ENCODE results near the gene TMC6.
"Not testable (repeated sequence)": the region's sequence is repeated elsewhere in the genome, so short reads cannot be mapped to it uniquely, and the experiment has no call there.

TMC6 gene

DNA sequence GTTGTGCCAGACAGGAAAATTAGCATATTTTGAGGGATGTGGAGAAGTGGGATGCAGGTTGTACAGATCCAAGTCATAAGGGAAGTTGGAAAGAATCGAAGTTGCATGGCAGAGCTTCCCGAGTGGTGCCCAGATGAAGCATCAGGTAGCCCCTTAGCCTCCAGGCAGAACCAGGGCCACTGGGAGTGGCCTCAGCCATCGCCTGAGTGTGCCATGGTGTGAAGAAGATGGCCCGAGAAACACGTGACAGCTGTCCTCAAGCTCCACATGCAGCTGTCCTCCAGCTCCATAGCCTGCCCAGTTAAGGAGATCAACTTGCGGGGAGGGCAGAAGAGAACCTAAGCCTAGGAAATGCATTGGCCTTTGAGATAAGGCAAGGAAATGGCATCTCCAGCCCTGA is 33.5 kb downstream of the TMC6 start:
- H3K4me3 ChIP-seq (ENCODE audit: low read depth in 1 of 2, low read length in 2 of 2) = no peak overlapping the region
- H3K9me3 ChIP-seq (ENCODE audit: control insufficient read depth in 1 of 2, low read length in 2 of 2) = no peaks in the 10 kb centered on the region
- peaks cover 63 to 94% of the 10 kb centered on the region in 2 donors for H3K36me3 ChIP-seq (ENCODE audit: control insufficient read depth in 1 of 2, insufficient read depth in 2 of 2, low read length in 2 of 2)
- no peak overlapping the region for H3K27ac ChIP-seq (ENCODE audit: low read length)
- H3K27me3 ChIP-seq (ENCODE audit: low read depth, low read length) = no peaks in the 10 kb centered on the region
- peaks cover 0 to under 1% of the 10 kb centered on the region in 2 donors for H3K4me1 ChIP-seq (ENCODE audit: control insufficient read depth in 1 of 2, insufficient read depth in 2 of 2, low read length in 2 of 2)

DNA sequence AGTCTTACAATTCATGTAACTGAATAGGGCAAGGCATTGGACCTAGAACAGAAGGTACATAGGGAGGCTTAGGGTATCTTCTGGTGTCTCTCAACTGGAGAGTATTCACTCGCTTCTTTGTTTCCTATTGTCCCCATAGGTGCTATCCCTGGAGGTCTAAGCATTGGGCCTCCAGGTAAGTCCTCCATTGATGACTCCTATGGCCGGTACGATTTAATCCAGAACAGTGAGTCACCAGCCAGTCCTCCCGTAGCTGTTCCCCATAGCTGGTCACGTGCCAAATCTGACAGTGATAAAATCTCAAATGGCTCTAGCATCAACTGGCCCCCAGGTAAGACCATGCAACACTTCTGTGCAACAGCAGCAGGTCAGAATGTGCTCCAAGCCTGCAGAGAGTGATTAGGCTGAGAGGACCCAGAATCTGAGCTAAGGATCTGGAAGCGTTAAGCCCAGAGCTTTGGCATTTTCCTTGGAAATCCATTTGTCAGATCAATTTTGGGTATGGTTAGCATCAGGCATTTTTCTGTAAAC is 35.7 kb downstream of the TMC6 start:
- Histone ChIP-seq H3K27me3 (ENCODE audit: low read depth, low read length) (no peaks in the 10 kb centered on the region), H3K4me3 (ENCODE audit: low read depth in 1 of 2, low read length in 2 of 2) (no peak overlapping the region), H3K27ac (ENCODE audit: low read length) (no peak overlapping the region), H3K4me1 (ENCODE audit: control insufficient read depth in 1 of 2, insufficient read depth in 2 of 2, low read length in 2 of 2) (peaks cover 6 to 7% of the 10 kb centered on the region in 2 donors), H3K36me3 (ENCODE audit: control insufficient read depth in 1 of 2, insufficient read depth in 2 of 2, low read length in 2 of 2) (peaks cover 57 to 86% of the 10 kb centered on the region in 2 donors), H3K9me3 (ENCODE audit: control insufficient read depth in 1 of 2, low read length in 2 of 2) (no peaks in the 10 kb centered on the region)

DNA sequence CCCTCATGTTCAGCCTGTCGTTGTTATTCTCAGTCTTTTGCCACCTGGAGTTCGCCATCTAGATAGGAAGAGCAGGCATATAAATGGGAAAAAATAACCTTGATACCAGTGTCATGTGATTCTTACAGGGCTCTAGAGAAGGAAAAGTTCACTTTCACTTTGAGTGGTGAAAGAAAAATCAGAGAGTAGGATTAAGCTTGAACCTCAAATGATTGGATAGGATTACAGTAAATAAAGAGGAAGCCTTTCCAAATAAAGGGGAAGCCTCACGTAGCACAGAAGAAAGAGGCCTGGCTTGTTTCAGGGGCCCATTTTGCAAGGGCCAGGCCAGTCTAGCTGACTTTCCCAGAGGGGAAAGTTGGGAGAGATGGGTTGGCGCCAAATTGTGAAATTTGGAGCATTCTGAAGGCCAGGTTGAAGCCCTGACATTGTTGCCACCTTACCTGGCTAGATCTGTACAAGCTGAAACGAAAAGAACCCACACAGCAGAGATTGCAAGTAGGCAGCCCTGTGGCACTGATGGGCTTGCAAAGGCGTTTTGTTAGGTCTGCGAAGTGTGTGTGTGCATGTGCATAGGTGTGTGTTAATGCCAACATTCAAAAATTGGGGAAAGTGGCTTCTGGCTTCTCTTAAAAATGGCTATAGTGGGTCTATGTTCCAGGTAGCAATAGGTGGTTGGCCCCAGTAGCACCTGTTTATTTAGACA is 38.8 kb downstream of the TMC6 start:
- peak overlapping the region; percentile 46 for H3K27ac ChIP-seq (ENCODE audit: low read length)

DNA sequence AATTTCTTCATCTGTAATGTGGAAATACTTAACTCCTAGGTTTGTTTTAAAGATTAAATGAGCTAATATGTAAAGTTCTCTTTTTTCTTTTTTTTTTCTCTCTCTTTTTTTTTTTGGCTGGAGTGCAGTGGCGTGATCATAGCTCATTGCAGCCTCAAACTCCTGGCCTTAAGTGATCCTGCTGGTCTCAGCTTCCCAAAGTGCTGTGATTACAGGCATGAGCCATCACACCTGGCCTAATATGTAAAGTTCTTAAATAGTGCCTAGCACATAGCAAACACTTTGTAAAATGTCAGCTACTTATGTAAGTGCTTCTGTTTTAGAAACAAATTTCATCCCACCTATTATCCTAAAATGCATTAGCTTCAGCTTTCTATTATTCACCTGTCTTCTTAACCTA is 40.0 kb downstream of the TMC6 start:
- Histone ChIP-seq H3K27ac (ENCODE audit: low read length) (no peak overlapping the region), H3K4me1 (ENCODE audit: control insufficient read depth in 1 of 2, insufficient read depth in 2 of 2, low read length in 2 of 2) (peaks cover 6 to 7% of the 10 kb centered on the region in 2 donors), H3K36me3 (ENCODE audit: control insufficient read depth in 1 of 2, insufficient read depth in 2 of 2, low read length in 2 of 2) (peaks cover 46 to 60% of the 10 kb centered on the region in 2 donors), H3K4me3 (ENCODE audit: low read depth in 1 of 2, low read length in 2 of 2) (no peak overlapping the region), H3K9me3 (ENCODE audit: control insufficient read depth in 1 of 2, low read length in 2 of 2) (no peaks in the 10 kb centered on the region), H3K27me3 (ENCODE audit: low read depth, low read length) (no peaks in the 10 kb centered on the region)

More for the DNA sequence above, 38.8 kb downstream of the TMC6 start:
- H3K36me3 ChIP-seq (ENCODE audit: control insufficient read depth in 1 of 2, insufficient read depth in 2 of 2, low read length in 2 of 2) = peaks cover 50 to 71% of the 10 kb centered on the region in 2 donors
- no peaks in the 10 kb centered on the region for H3K9me3 ChIP-seq (ENCODE audit: control insufficient read depth in 1 of 2, low read length in 2 of 2)
- H3K27me3 ChIP-seq (ENCODE audit: low read depth, low read length) = no peaks in the 10 kb centered on the region
- no peak overlapping the region for H3K4me3 ChIP-seq (ENCODE audit: low read depth in 1 of 2, low read length in 2 of 2)
- peaks cover 6 to 7% of the 10 kb centered on the region in 2 donors for H3K4me1 ChIP-seq (ENCODE audit: control insufficient read depth in 1 of 2, insufficient read depth in 2 of 2, low read length in 2 of 2)

DNA sequence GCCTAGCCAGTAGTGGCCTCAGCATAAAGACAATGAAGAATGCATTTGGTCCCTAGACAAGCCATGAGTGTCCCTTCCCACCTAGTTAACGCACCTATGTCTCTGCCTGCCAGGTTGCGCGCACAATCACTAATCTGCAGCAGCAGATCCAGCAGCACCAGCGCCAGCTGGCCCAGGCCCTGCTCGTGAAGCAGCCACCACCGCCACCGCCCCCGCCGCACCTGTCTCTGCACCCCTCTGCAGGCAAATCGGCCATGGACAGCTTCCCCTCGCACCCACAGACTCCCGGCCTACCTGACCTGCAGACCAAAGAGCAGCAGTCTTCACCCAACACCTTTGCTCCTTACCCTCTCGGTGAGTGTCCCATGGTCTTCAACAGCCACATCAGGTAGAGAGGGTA is 41.8 kb downstream of the TMC6 start:
- no peak overlapping the region for H3K4me3 ChIP-seq (ENCODE audit: low read depth in 1 of 2, low read length in 2 of 2)
- no peaks in the 10 kb centered on the region for H3K9me3 ChIP-seq (ENCODE audit: control insufficient read depth in 1 of 2, low read length in 2 of 2)
- no peak overlapping the region for H3K27ac ChIP-seq (ENCODE audit: low read length)
- H3K27me3 ChIP-seq (ENCODE audit: low read depth, low read length) = no peaks in the 10 kb centered on the region
- peaks cover 6 to 7% of the 10 kb centered on the region in 2 donors for H3K4me1 ChIP-seq (ENCODE audit: control insufficient read depth in 1 of 2, insufficient read depth in 2 of 2, low read length in 2 of 2)
- peaks cover 38 to 52% of the 10 kb centered on the region in 2 donors for H3K36me3 ChIP-seq (ENCODE audit: control insufficient read depth in 1 of 2, insufficient read depth in 2 of 2, low read length in 2 of 2)

DNA sequence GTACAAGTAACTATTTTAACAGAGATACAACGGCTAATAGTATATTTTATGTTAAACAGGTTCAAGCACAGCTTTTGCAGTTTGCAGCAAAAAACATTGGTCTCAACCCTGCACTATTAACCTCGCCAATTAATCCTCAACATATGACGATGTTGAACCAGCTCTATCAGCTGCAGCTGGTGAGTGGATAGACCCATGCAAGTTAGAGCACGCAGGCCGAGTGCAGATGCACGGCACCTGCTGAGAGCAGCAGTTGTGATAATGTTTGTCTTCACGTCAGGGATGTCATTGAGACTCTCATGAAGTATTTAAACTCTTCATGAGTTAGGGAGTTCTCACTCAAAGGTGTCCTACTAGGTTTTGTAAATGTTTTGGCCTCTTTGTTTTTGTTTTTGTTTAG is 45.6 kb downstream of the TMC6 start:
- H3K4me3 ChIP-seq (ENCODE audit: low read depth in 1 of 2, low read length in 2 of 2) = no peak overlapping the region
- H3K36me3 ChIP-seq (ENCODE audit: control insufficient read depth in 1 of 2, insufficient read depth in 2 of 2, low read length in 2 of 2) = peaks cover 35 to 59% of the 10 kb centered on the region in 2 donors
- no peaks in the 10 kb centered on the region for H3K9me3 ChIP-seq (ENCODE audit: control insufficient read depth in 1 of 2, low read length in 2 of 2)
- peak overlapping the region; percentile 7 for H3K27ac ChIP-seq (ENCODE audit: low read length)
- H3K27me3 ChIP-seq (ENCODE audit: low read depth, low read length) = no peaks in the 10 kb centered on the region
- no peaks in the 10 kb centered on the region for H3K4me1 ChIP-seq (ENCODE audit: control insufficient read depth in 1 of 2, insufficient read depth in 2 of 2, low read length in 2 of 2)

DNA sequence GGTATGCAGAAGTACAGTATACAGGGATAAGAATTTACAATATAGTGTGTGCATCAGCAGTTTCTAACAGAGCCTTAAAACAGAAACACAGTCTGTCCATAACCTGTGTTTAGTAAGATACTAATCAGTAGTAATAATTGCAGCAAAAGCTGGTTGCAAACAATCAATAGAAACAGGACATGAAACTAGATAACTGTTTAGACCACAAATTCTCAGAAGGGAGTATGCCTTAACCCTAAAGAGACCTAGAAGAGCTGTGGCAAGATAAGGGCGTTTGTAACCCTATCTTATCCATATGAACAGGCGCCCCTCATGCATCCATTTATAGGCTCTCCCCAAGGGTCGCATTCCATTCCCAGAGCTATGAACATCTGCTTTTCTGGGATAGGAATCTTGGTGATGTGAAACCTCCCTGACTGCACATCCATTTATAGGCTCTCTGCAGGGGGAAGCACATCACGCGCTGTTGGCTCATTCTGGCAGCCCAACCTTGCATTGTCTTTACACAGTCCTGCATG is 46.1 kb downstream of the TMC6 start:
- H3K36me3 ChIP-seq (ENCODE audit: control insufficient read depth in 1 of 2, insufficient read depth in 2 of 2, low read length in 2 of 2) = peaks cover 35 to 59% of the 10 kb centered on the region in 2 donors
- not testable (repeated sequence) for H3K9me3 ChIP-seq (ENCODE audit: control insufficient read depth in 1 of 2, low read length in 2 of 2); H3K27ac ChIP-seq (ENCODE audit: low read length); H3K4me3 ChIP-seq (ENCODE audit: low read depth in 1 of 2, low read length in 2 of 2); H3K4me1 ChIP-seq (ENCODE audit: control insufficient read depth in 1 of 2, insufficient read depth in 2 of 2, low read length in 2 of 2); H3K27me3 ChIP-seq (ENCODE audit: low read depth, low read length)

DNA sequence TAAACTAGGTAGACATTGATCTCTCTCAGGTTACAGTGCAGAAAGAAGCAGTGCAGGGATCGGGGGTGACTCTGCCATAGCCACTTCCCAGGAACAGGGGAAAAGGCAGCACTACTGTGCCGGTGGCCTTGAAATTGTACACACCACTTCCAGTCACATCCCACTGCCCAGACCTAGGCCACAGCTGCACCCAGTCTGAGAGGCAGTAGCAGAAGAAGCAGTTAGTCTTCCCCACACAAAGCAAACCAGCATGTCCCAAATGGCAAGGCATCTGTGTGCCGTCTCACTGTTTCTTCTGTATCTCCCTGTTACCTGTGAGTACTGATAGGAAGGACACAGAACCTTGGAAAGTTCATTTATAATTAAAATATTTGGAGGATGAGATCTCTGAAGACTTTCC is 47.0 kb downstream of the TMC6 start:
- Histone ChIP-seq H3K4me1 (ENCODE audit: control insufficient read depth in 1 of 2, insufficient read depth in 2 of 2, low read length in 2 of 2) (no peaks in the 10 kb centered on the region), H3K9me3 (ENCODE audit: control insufficient read depth in 1 of 2, low read length in 2 of 2) (no peaks in the 10 kb centered on the region), H3K36me3 (ENCODE audit: control insufficient read depth in 1 of 2, insufficient read depth in 2 of 2, low read length in 2 of 2) (peaks cover 39 to 58% of the 10 kb centered on the region in 2 donors), H3K4me3 (ENCODE audit: low read depth in 1 of 2, low read length in 2 of 2) (no peak overlapping the region), H3K27me3 (ENCODE audit: low read depth, low read length) (no peaks in the 10 kb centered on the region), H3K27ac (ENCODE audit: low read length) (no peak overlapping the region)

DNA sequence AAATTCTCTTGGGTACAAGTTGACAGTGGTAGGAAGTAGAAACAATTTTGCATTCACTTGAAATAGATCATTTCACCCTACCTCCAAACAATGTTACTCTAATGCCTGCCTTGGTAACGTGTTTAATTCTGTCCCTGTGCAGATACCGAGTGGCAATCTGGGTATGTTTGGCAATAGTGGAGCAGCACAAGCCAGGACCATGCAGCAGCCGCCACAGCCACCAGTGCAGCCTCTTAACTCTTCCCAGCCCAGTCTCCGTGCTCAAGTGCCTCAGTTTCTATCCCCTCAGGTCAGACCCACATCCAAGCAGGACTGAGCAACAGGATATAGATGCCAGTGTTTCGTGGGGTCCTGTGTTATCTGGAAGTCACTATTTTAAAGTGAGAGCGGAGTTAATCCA is 49.3 kb downstream of the TMC6 start:
- Histone ChIP-seq H3K36me3 (ENCODE audit: control insufficient read depth in 1 of 2, insufficient read depth in 2 of 2, low read length in 2 of 2) (peaks cover 46 to 70% of the 10 kb centered on the region in 2 donors), H3K27me3 (ENCODE audit: low read depth, low read length) (no peaks in the 10 kb centered on the region), H3K27ac (ENCODE audit: low read length) (no peak overlapping the region), H3K4me3 (ENCODE audit: low read depth in 1 of 2, low read length in 2 of 2) (no peak overlapping the region), H3K4me1 (ENCODE audit: control insufficient read depth in 1 of 2, insufficient read depth in 2 of 2, low read length in 2 of 2) (no peaks in the 10 kb centered on the region), H3K9me3 (ENCODE audit: control insufficient read depth in 1 of 2, low read length in 2 of 2) (no peaks in the 10 kb centered on the region)

DNA sequence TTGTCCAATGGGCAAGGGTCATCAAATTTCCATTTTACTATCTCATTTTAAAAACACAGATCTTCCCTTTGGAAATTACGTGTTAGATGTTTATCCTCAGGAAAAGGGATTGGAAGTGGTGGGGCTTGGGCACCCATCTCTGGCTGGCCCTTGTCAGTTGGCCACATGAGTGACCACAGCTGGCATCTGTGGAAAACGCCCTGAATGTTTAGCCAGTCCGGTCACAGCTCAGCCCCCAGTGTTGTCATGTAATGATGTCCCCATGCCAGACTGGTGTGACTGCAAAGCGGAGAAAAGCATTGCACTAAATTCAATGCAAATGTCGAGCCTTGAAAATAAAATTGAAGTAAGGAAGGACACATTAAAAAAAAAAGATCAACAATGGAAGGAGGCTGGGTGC is 53.0 kb downstream of the TMC6 start:
- H3K27ac ChIP-seq (ENCODE audit: low read length) = no peak overlapping the region

DNA sequence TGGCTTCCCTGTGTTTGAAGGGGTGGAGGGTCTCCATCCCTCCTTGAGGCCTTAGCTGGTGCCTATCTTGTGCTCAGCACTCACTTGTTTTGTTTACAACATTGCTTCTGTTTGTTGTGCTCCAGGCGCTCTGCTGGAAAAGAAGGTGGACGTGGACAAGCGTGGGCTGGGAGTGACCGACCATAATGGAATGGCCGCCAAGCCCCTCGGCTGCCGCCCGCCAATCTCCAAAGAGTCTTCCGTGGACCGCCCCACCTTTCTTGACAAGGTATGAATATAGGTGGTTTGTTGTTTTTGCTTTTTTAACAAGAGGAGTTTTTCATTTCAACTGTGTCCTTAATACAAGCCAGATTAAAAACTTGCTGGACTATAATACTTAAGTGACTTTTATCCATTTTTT is 53.5 kb downstream of the TMC6 start:
- no peak overlapping the region for H3K27ac ChIP-seq (ENCODE audit: low read length)
- peaks cover 75 to 79% of the 10 kb centered on the region in 2 donors for H3K36me3 ChIP-seq (ENCODE audit: control insufficient read depth in 1 of 2, insufficient read depth in 2 of 2, low read length in 2 of 2)
- H3K4me3 ChIP-seq (ENCODE audit: low read depth in 1 of 2, low read length in 2 of 2) = no peak overlapping the region
- H3K4me1 ChIP-seq (ENCODE audit: control insufficient read depth in 1 of 2, insufficient read depth in 2 of 2, low read length in 2 of 2) = no peaks in the 10 kb centered on the region
- no peaks in the 10 kb centered on the region for H3K9me3 ChIP-seq (ENCODE audit: control insufficient read depth in 1 of 2, low read length in 2 of 2)
- no peaks in the 10 kb centered on the region for H3K27me3 ChIP-seq (ENCODE audit: low read depth, low read length)

More for the DNA sequence above, 53.0 kb downstream of the TMC6 start:
- no peaks in the 10 kb centered on the region for H3K9me3 ChIP-seq (ENCODE audit: control insufficient read depth in 1 of 2, low read length in 2 of 2)
- no peaks in the 10 kb centered on the region for H3K4me1 ChIP-seq (ENCODE audit: control insufficient read depth in 1 of 2, insufficient read depth in 2 of 2, low read length in 2 of 2)
- no peak overlapping the region for H3K4me3 ChIP-seq (ENCODE audit: low read depth in 1 of 2, low read length in 2 of 2)
- H3K36me3 ChIP-seq (ENCODE audit: control insufficient read depth in 1 of 2, insufficient read depth in 2 of 2, low read length in 2 of 2) = peaks cover 78 to 79% of the 10 kb centered on the region in 2 donors
- H3K27me3 ChIP-seq (ENCODE audit: low read depth, low read length) = no peaks in the 10 kb centered on the region
